ENCODE results near the gene RFX4.

Gene RFX4

GRCh38 chr12:106736051-106736957 lies 153.5 kb downstream of the RFX4 start:
- DNase-seq, result no peak

GRCh38 chr12:106739318-106739717 lies 156.5 kb downstream of the RFX4 start:
- DNase-seq, result peak; percentile 11

GRCh38 chr12:106739815-106740530 lies 157.2 kb downstream of the RFX4 start:
- no peak for DNase-seq

GRCh38 chr12:106740818-106741217 lies 158.0 kb downstream of the RFX4 start:
- DNase-seq, result no peak

GRCh38 chr12:106741247-106741646 lies 158.4 kb downstream of the RFX4 start:
- DNase-seq, result no peak

GRCh38 chr12:106743270-106743988 lies 160.6 kb downstream of the RFX4 start:
- no peak for DNase-seq

GRCh38 chr12:106744600-106744999 lies 161.8 kb downstream of the RFX4 start:
- no peak for DNase-seq

- DNase-seq, result no peak
These were observed 162.5 kb downstream of the RFX4 start for GRCh38 chr12:106745181-106745745.

GRCh38 chr12:106747973-106748436 lies 165.2 kb downstream of the RFX4 start:
- no peak for DNase-seq

- DNase-seq, result no peak
These were observed 167.7 kb downstream of the RFX4 start for GRCh38 chr12:106750524-106750923.

GRCh38 chr12:106753526-106753925 lies 170.7 kb downstream of the RFX4 start:
- no peak for DNase-seq

GRCh38 chr12:106754331-106754730 lies 171.5 kb downstream of the RFX4 start:
- no peak for DNase-seq

GRCh38 chr12:106757623-106758348 lies 175.0 kb downstream of the RFX4 start:
- DNase-seq, result no peak

- no peak for DNase-seq
These were observed 175.7 kb downstream of the RFX4 start for GRCh38 chr12:106758349-106759110.

GRCh38 chr12:106759526-106760183 lies 176.9 kb downstream of the RFX4 start:
- DNase-seq, result no peak

- DNase-seq, result no peak
These were observed 177.4 kb downstream of the RFX4 start for GRCh38 chr12:106760184-106760531.

GRCh38 chr12:106764220-106764619 lies 181.4 kb downstream of the RFX4 start:
- no peak for DNase-seq

GRCh38 chr12:106764738-106765137 lies 181.9 kb downstream of the RFX4 start:
- no peak for DNase-seq

- DNase-seq, result no peak
These were observed 183.6 kb downstream of the RFX4 start for GRCh38 chr12:106766393-106766826.

GRCh38 chr12:106767206-106767605 lies 184.4 kb downstream of the RFX4 start:
- no peak for DNase-seq

Data from DMS153 (cell line).